Neural crest cell (in vitro differentiated cells): ENCODE measurements around the gene SFMBT1. TPM values are rescaled to one million over a fixed set of nuclear protein-coding genes. Genes with fewer than 3 reads are reported as not detected.

Experiments used
- DNase-seq: peaks from one replicate; pipeline ENCODE4 v3.0.0; 2021; ENCODE audit warnings: low read depth, mixed read lengths, low spot score
- H3K27ac Mint-ChIP-seq: one replicate; pipeline ENCODE4 v1.8.0; 2021; ENCODE audit warnings: mild to moderate bottlenecking, mixed read lengths; ENCODE audit not compliant: unreplicated experiment
- H3K27me3 Mint-ChIP-seq: 2 replicates; pipeline ENCODE4 v1.8.0; 2021; ENCODE audit warnings: low read depth, mild to moderate bottlenecking, mixed read lengths
- H3K36me3 Mint-ChIP-seq: 2 replicates; pipeline ENCODE4 v1.8.0; 2021; ENCODE audit warnings: low read depth, mild to moderate bottlenecking, mixed read lengths
- H3K4me1 Mint-ChIP-seq: 2 replicates; pipeline ENCODE4 v1.8.0; 2021; ENCODE audit warnings: mixed read lengths
- H3K4me3 Mint-ChIP-seq: one replicate; pipeline ENCODE4 v1.8.0; 2021; ENCODE audit warnings: mild to moderate bottlenecking, mixed read lengths
- H3K9me3 Mint-ChIP-seq: 2 replicates; pipeline ENCODE4 v1.8.0; 2021; ENCODE audit warnings: mixed read lengths
- CTCF ChIP-seq: fragments of 200-600 bp; sonication (generic); conservative IDR thresholded peaks from 2 replicates; pipeline ENCODE4 v1.5.0; 2021; ENCODE audit warnings: antibody characterized with exemption, mild to moderate bottlenecking
- total RNA-seq: library from RNA; stranded (reverse); gene quantifications from 2 replicates; pipeline ENCODE4 v1.2.1, GENCODE V29; 2021

SFMBT1 gene
- total RNA-seq, 1 donor from 2014 or later = 19.8 TPM

- Mint-ChIP-seq H3K27ac (no peak overlapping the region), H3K27me3 (no peaks in the 10 kb centered on the region), H3K4me3 (no peak overlapping the region), H3K36me3 (no peaks in the 10 kb centered on the region), H3K4me1 (peaks cover 24% of the 10 kb centered on the region), H3K9me3 (no peaks in the 10 kb centered on the region)
- TF ChIP-seq CTCF = no peak
- no peak for DNase-seq
Measured at GRCh38 chr3:52893723-52894122, 152.2 kb downstream of the SFMBT1 start.

GRCh38 chr3:52892625-52893311 is 153.1 kb downstream of the SFMBT1 start:
- Mint-ChIP-seq H3K9me3 (no peaks in the 10 kb centered on the region), H3K4me1 (peaks cover 24% of the 10 kb centered on the region), H3K27ac (no peak overlapping the region), H3K27me3 (no peaks in the 10 kb centered on the region), H3K36me3 (no peaks in the 10 kb centered on the region), H3K4me3 (no peak overlapping the region)
- TF ChIP-seq CTCF = peak; percentile 14
- no peak for DNase-seq

GRCh38 chr3:52892290-52892624 is 153.6 kb downstream of the SFMBT1 start:
- peaks cover 24% of the 10 kb centered on the region for H3K4me1 Mint-ChIP-seq
- no peak overlapping the region for H3K4me3 Mint-ChIP-seq
- H3K27me3 Mint-ChIP-seq = no peaks in the 10 kb centered on the region
- no peak for TF ChIP-seq CTCF
- no peak for DNase-seq
- H3K36me3 Mint-ChIP-seq = no peaks in the 10 kb centered on the region
- no peaks in the 10 kb centered on the region for H3K9me3 Mint-ChIP-seq
- no peak overlapping the region for H3K27ac Mint-ChIP-seq

- no peak for TF ChIP-seq CTCF
- peaks cover 21% of the 10 kb centered on the region for H3K4me1 Mint-ChIP-seq
- H3K9me3 Mint-ChIP-seq = no peaks in the 10 kb centered on the region
- DNase-seq = no peak
- H3K27me3 Mint-ChIP-seq = no peaks in the 10 kb centered on the region
- H3K27ac Mint-ChIP-seq = no peak overlapping the region
- no peaks in the 10 kb centered on the region for H3K36me3 Mint-ChIP-seq
- H3K4me3 Mint-ChIP-seq = no peak overlapping the region
Measured at GRCh38 chr3:52891615-52892081, 154.2 kb downstream of the SFMBT1 start.

- no peak for TF ChIP-seq CTCF
- H3K36me3 Mint-ChIP-seq = no peaks in the 10 kb centered on the region
- no peak for DNase-seq
- peak overlapping the region; percentile 38 for H3K27ac Mint-ChIP-seq
- H3K9me3 Mint-ChIP-seq = no peaks in the 10 kb centered on the region
- H3K27me3 Mint-ChIP-seq = no peaks in the 10 kb centered on the region
- peaks cover 16% of the 10 kb centered on the region for H3K4me1 Mint-ChIP-seq
- H3K4me3 Mint-ChIP-seq = no peak overlapping the region
Measured at GRCh38 chr3:52891164-52891563, 154.7 kb downstream of the SFMBT1 start.
